Bronchial epithelial cell (primary cell): ENCODE results near the gene PCSK5. TPM values are rescaled to one million over a fixed set of nuclear protein-coding genes. Genes with fewer than 3 reads are reported as not detected.

Experiments
- DNase-seq: peaks from one replicate; pipeline ENCODE4 v3.0.0-alpha.2; 2010; ENCODE audit warnings: low read depth
- FAIRE-seq: peaks from 2 replicates; lab custom pipeline; 2011; peaks lifted over from hg19 to GRCh38; lab: Jason Lieb, UNC
- H3K27me3 ChIP-seq: 2 replicates; pipeline ENCODE4 v1.5.1; 2011; ENCODE audit warnings: low read length; ENCODE audit not compliant: control insufficient read depth, insufficient read depth
- H3K36me3 ChIP-seq: 2 replicates; pipeline ENCODE4 v1.5.1; 2011; ENCODE audit warnings: low read length; ENCODE audit not compliant: control insufficient read depth, insufficient read depth
- H3K4me3 ChIP-seq: 2 replicates; pipeline ENCODE4 v1.5.1; 2011; ENCODE audit warnings: mild to moderate bottlenecking, low read depth, low read length, control low read depth
- total RNA-seq: library from RNA; depleted of rRNA; stranded (reverse); fragments of >200 nt; gene quantifications from 2 replicates; pipeline ENCODE4 v1.2.1, GENCODE V29; 2014
- TF ChIP-seq, protein P1 (sequence below): IDR thresholded peaks from 2 replicates; pipeline ENCODE4 v1.5.1; 2011; ENCODE audit warnings: mild to moderate bottlenecking, moderate library complexity, low read length, control low read depth, inconsistent platforms; ENCODE audit not compliant: insufficient read depth, severe bottlenecking

The PCSK5 gene
- total RNA-seq, 1 donor from 2014 or later: 4.2 TPM

DNA sequence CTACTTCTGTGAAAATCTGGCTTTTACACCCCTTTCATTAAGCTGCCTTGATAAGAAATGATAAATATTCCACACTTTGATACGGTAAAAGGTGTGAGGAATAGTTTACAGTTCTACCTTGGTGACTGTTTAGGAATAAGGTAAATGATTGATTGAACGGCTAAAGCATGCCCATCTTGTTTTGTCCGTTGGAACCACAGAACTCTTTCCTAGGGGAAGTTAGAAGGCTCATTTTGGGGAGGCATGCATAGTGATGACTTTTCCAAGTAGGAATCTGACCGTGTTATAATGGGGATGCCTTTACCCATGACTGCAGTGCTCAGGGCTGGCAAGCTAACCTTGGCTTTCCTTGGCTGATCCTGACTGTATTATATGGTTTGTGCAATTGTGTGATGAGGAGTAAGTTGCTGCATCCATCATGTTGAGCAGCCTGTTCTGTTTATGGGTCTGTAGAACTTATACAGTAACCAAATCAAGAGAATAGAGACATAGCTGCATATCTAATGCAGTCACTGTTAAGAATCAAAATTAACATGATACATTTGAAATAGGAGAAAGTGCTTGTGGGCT is 24.5 kb downstream of the PCSK5 start:
- FAIRE-seq: no peak
- TF ChIP-seq, protein P1, sequence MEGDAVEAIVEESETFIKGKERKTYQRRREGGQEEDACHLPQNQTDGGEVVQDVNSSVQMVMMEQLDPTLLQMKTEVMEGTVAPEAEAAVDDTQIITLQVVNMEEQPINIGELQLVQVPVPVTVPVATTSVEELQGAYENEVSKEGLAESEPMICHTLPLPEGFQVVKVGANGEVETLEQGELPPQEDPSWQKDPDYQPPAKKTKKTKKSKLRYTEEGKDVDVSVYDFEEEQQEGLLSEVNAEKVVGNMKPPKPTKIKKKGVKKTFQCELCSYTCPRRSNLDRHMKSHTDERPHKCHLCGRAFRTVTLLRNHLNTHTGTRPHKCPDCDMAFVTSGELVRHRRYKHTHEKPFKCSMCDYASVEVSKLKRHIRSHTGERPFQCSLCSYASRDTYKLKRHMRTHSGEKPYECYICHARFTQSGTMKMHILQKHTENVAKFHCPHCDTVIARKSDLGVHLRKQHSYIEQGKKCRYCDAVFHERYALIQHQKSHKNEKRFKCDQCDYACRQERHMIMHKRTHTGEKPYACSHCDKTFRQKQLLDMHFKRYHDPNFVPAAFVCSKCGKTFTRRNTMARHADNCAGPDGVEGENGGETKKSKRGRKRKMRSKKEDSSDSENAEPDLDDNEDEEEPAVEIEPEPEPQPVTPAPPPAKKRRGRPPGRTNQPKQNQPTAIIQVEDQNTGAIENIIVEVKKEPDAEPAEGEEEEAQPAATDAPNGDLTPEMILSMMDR: no peak
- no peaks in the 10 kb centered on the region for H3K36me3 ChIP-seq
- DNase-seq: no peak
- H3K27me3 ChIP-seq: no peaks in the 10 kb centered on the region
- no peak overlapping the region for H3K4me3 ChIP-seq

DNA sequence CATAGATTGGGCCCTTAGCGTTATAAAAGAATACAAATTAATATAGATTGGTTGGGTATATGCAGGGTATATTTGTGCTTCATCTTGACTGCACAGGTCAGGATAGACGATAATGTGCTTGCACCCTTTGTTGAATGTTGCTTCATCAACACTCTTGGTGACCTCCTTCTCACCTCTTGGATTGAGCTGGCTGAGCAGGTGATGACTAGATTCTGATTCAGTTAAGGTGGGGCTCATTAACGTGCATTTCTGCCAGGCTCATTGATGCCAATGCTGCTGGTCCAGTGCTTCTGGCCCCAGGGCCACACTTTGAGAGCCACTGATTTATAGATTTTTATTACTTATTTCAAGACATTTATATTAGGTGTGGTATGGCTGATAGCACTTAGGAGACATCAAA is 27.7 kb downstream of the PCSK5 start:
- no peak for FAIRE-seq
- peak; percentile 94 for DNase-seq

DNA sequence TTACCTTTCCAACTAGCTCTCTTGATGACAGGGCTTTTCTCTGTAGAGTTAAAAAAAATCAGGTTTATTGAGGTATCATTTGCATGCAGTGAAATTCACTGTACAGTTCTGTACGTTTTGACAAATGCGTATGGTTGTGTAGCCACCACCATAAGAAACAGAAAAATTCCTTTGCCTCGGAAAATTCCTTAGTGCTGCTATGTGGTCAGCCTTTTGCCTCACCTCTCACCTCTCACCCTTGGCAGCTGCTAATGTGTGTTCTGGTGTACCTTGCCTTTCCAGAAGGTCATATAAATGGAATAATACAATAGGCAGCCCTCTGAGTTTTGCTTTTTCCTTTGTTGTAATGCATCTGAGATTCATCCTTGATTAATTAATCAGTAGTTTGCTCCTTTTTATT is 28.4 kb downstream of the PCSK5 start:
- H3K27me3 ChIP-seq: no peaks in the 10 kb centered on the region

More for the DNA sequence above, 27.7 kb downstream of the PCSK5 start:
- H3K4me3 ChIP-seq: no peak overlapping the region
- no peaks in the 10 kb centered on the region for H3K36me3 ChIP-seq
- no peaks in the 10 kb centered on the region for H3K27me3 ChIP-seq
- TF ChIP-seq, protein P1: no peak

DNA sequence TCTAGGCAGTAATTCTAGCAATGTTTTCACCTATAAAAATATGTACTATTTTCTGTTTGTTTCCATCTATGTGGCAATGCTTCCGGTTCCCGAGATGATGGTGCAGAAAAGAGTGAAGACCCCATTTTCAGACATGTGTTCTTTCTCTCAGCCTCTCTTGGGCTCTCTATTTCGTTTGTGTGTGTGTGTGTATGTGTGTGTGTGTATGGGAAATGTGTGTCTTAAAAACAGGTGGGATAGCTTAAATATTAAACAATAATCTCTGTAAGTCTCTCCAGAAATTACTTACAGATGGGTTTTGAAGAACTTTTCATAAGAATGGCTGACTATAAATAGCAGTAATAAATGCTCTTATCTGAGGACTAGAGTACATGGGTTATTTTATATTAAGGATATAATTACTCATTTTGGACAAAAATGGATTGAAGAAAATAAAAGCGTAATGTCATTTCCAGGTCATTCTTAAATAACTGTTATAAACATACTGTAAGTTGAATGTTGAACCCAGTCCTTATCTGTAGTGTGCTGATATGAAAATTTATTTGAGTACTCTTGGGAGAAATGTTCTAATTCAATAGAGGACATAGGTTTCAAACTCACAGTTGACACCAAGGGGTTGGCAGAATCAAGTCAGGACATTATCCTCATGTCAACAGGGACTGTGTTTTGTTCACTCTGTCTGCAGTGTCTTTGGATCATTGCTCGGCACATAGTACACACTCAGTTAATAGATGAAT is 31.1 kb downstream of the PCSK5 start:
- H3K4me3 ChIP-seq: no peak overlapping the region
- no peak for DNase-seq
- no peaks in the 10 kb centered on the region for H3K27me3 ChIP-seq
- TF ChIP-seq, protein P1: no peak
- FAIRE-seq: no peak
- H3K36me3 ChIP-seq: no peaks in the 10 kb centered on the region

More for the DNA sequence above, 28.4 kb downstream of the PCSK5 start:
- TF ChIP-seq, protein P1: no peak
- DNase-seq (no peak), FAIRE-seq (no peak)
- H3K4me3 ChIP-seq: no peak overlapping the region
- no peaks in the 10 kb centered on the region for H3K36me3 ChIP-seq

DNA sequence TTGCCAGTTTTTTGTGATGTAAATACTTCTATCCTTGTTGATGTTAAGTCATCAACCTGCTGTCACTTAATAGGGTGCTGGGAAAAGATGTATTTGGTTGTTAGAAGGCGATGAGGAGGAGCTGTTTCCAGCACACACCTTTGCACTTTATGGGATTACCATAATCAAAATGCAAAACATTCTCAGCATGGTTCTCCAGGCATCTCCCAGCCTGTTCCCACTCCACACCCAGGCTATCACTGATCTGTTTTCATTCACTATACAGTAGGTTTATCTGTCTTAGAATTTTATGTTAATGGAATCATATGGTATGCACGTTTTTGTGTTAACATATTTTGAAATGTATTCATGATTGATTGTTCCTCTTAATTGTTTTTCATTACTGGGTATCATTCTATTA is 35.9 kb downstream of the PCSK5 start:
- Histone ChIP-seq H3K36me3 (no peaks in the 10 kb centered on the region), H3K4me3 (no peak overlapping the region), H3K27me3 (no peaks in the 10 kb centered on the region)
- FAIRE-seq: no peak
- DNase-seq: no peak
- TF ChIP-seq, protein P1: no peak
